GM23338 (cell line): ENCODE data around the gene NTM.

Experiments
- CREB1 ChIP-seq: fragments of 250-450 bp; sonication (Bioruptor Pico); IDR thresholded peaks from 2 replicates; pipeline ENCODE4 v1.5.0; 2020; ENCODE audit warnings: low read depth, mild to moderate bottlenecking, moderate library complexity
- EZH2 ChIP-seq: fragments of 200-600 bp; sonication (generic); IDR thresholded peaks from one replicate; pipeline ENCODE4 v1.8.0; 2017; ENCODE audit warnings: antibody characterized with exemption, mild to moderate bottlenecking, low read depth; ENCODE audit not compliant: unreplicated experiment
- EZH2phosphoT487 ChIP-seq: fragments of 200-600 bp; sonication (generic); IDR thresholded peaks from one replicate; pipeline ENCODE4 v1.8.1; 2018; ENCODE audit warnings: antibody characterized with exemption; ENCODE audit not compliant: unreplicated experiment
- POLR2AphosphoS5 ChIP-seq: IDR thresholded peaks from 2 replicates; pipeline ENCODE4 v1.6.1; 2016; ENCODE audit warnings: antibody characterized with exemption, low read depth
- REST ChIP-seq: IDR thresholded peaks from one replicate; pipeline ENCODE4 v1.6.1; 2018; ENCODE audit warnings: antibody characterized with exemption; ENCODE audit not compliant: unreplicated experiment
- ZNF114 ChIP-seq: fragments of 250-450 bp; sonication (Bioruptor Pico); IDR thresholded peaks from 2 replicates; pipeline ENCODE4 v1.5.0; 2020; ENCODE audit warnings: mild to moderate bottlenecking, moderate library complexity
- TF ChIP-seq, protein P1 (sequence below), 2 experiments: fragments of 200-600 bp in 1 of 2; sonication (generic) in 1 of 2; conservative IDR thresholded peaks; 2 replicates each; pipeline versions ENCODE4 v1.5.1 to v1.6.1; 2016 to 2017; ENCODE audit warnings: antibody characterized with exemption in 2 of 2, low read depth in 2 of 2, mild to moderate bottlenecking in 2 of 2, moderate library complexity in 1 of 2

DNA sequence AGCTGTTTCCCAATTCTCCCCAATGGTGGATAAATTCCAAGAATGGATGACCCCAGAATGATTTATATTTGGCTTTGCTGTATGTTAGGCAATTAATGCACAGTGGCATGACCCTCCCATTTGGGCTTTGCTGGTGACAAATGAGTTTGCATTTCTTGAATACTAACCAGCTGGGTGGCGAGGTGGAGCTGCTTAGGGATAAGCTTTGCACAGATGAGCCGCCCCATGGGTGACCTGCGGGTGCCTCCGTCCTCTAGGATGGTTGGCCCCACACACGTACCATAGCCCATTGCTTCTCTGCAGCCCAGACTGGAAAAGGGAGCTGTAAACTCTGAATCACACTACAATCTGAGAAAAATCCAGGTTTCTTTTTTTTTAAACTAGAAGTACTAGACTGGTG, 94.6 kb downstream of the NTM start:
- TF ChIP-seq, protein P1, sequence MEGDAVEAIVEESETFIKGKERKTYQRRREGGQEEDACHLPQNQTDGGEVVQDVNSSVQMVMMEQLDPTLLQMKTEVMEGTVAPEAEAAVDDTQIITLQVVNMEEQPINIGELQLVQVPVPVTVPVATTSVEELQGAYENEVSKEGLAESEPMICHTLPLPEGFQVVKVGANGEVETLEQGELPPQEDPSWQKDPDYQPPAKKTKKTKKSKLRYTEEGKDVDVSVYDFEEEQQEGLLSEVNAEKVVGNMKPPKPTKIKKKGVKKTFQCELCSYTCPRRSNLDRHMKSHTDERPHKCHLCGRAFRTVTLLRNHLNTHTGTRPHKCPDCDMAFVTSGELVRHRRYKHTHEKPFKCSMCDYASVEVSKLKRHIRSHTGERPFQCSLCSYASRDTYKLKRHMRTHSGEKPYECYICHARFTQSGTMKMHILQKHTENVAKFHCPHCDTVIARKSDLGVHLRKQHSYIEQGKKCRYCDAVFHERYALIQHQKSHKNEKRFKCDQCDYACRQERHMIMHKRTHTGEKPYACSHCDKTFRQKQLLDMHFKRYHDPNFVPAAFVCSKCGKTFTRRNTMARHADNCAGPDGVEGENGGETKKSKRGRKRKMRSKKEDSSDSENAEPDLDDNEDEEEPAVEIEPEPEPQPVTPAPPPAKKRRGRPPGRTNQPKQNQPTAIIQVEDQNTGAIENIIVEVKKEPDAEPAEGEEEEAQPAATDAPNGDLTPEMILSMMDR (conservative IDR thresholded peaks at IDR 0.05; ENCODE audit: low read depth in 2 of 2), result no peak
- TF ChIP-seq POLR2AphosphoS5, result no peak
- no peak for TF ChIP-seq EZH2phosphoT487
- TF ChIP-seq EZH2, result no peak
- TF ChIP-seq CREB1, result no peak
- no peak for TF ChIP-seq REST
- no peak for TF ChIP-seq ZNF114
